NB4 (cell line): ENCODE results near the gene CA14.
"Not testable (repeated sequence)": the region's sequence is repeated elsewhere in the genome, so short reads cannot be mapped to it uniquely, and the experiment has no call there.

Source experiments
- DNase-seq: peaks from one replicate; pipeline ENCODE4 v3.0.0; 2010; ENCODE audit warnings: low read depth
- H3K4me3 ChIP-seq: one replicate; pipeline ENCODE4 v1.5.1; 2011; ENCODE audit warnings: mild to moderate bottlenecking, low read depth, low read length, moderate library complexity
- MYC ChIP-seq: IDR thresholded peaks from 2 replicates; pipeline ENCODE4 v1.6.1; 2011; ENCODE audit warnings: low read depth, low read length
- POLR2A ChIP-seq: IDR thresholded peaks from 2 replicates; pipeline ENCODE4 v1.6.1; 2011; ENCODE audit warnings: mild to moderate bottlenecking; ENCODE audit not compliant: insufficient read length; ENCODE audit errors: extremely low read depth
- TF ChIP-seq, protein P1 (sequence below): IDR thresholded peaks from one replicate; pipeline ENCODE4 v1.5.1; 2012; ENCODE audit warnings: low read depth, low read length
- TF ChIP-seq, protein P2 (sequence below): IDR thresholded peaks from 2 replicates; pipeline ENCODE4 v1.6.1; 2011; ENCODE audit warnings: low read depth, low read length

CA14 gene

DNA sequence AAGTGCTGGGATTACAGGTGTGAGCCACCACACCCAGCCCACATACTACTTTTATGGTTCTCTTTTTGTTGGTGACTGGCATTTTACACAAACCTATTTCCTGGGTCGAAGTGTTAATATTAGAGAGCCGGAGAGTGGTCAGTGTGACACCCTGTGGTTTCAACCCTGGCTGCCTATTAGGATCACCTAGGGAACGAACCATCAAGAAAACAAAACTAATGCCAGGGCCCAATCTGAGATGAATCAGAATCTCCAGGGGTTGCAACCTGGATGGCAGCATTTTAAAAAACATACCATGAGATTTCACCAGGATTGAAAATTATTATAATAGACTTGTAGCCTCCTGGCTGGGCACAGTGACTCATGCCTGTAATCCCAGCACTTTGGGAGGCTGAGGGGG, 42.1 kb downstream of the CA14 start:
- no peak for DNase-seq
- TF ChIP-seq MYC (no peak), POLR2A (no peak)
- TF ChIP-seq, protein P1, sequence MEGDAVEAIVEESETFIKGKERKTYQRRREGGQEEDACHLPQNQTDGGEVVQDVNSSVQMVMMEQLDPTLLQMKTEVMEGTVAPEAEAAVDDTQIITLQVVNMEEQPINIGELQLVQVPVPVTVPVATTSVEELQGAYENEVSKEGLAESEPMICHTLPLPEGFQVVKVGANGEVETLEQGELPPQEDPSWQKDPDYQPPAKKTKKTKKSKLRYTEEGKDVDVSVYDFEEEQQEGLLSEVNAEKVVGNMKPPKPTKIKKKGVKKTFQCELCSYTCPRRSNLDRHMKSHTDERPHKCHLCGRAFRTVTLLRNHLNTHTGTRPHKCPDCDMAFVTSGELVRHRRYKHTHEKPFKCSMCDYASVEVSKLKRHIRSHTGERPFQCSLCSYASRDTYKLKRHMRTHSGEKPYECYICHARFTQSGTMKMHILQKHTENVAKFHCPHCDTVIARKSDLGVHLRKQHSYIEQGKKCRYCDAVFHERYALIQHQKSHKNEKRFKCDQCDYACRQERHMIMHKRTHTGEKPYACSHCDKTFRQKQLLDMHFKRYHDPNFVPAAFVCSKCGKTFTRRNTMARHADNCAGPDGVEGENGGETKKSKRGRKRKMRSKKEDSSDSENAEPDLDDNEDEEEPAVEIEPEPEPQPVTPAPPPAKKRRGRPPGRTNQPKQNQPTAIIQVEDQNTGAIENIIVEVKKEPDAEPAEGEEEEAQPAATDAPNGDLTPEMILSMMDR, result no peak
- TF ChIP-seq, protein P2, sequence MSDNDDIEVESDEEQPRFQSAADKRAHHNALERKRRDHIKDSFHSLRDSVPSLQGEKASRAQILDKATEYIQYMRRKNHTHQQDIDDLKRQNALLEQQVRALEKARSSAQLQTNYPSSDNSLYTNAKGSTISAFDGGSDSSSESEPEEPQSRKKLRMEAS, result no peak
- no peak overlapping the region for H3K4me3 ChIP-seq

DNA sequence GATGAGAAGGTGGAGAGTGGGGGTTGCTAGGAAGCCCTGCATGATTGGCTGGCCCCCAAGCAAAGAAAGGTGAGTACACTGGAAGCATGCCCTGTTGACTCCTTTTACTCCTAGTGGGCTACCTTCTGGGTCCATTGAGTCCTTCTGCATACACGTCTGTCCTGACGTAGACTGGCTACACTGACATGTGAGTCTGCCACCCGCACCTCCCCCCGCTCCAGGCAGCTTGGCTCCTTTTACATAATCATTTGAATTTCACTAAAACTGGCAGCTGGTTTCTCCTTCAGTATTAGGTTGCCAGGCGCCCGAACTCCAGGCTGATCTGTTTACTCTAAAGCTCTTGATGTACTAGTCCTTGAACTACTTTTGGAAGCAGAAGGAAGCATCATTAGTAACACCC, 44.8 kb downstream of the CA14 start:
- TF ChIP-seq, protein P1, result no peak
- TF ChIP-seq, protein P2, result no peak
- no peak for TF ChIP-seq MYC
- TF ChIP-seq POLR2A, result no peak
- H3K4me3 ChIP-seq, result no peak overlapping the region
- DNase-seq, result no peak

DNA sequence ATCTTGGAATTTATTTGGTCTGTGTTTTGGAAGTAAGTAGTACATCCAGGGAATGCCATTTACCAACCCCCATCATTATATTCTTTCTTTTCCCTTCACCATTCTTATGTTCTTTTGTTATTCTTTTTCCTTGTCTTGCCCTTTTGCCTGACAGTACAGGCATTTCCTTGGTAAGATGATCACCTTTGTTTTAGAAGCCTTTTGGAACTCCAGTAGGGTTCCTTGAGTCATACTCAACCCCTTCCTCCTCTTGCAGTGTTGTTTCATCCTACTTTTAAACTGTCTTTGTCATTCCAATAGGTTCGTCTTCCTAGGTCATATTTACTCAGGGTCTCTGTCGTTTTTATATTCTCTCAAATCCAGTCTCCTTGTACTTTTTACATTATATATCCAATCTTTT, 45.3 kb downstream of the CA14 start:
- no peak for TF ChIP-seq POLR2A
- TF ChIP-seq, protein P2, result no peak
- TF ChIP-seq, protein P1, result no peak
- no peak for TF ChIP-seq MYC
- no peak overlapping the region for H3K4me3 ChIP-seq
- no peak for DNase-seq

DNA sequence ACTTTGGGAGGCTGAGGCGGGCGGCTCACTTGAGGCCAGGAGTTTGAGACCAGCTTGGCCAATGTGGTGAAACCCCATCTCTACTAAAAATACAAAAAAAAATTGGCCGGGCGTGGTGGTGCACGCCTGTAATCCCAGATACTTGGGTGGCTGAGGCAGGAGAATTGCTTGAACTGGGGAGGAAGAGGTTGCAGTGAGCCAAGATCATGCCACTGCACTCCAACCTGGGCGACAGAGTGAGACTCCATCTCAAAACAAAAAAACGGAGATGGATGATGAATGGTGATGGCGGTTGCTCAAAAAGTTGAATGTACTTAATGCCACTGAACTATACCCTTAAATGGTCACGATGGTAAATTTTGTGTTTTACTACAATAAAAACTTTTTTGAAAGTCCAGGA, 51.0 kb downstream of the CA14 start:
- not testable (repeated sequence) for DNase-seq, H3K4me3 ChIP-seq

DNA sequence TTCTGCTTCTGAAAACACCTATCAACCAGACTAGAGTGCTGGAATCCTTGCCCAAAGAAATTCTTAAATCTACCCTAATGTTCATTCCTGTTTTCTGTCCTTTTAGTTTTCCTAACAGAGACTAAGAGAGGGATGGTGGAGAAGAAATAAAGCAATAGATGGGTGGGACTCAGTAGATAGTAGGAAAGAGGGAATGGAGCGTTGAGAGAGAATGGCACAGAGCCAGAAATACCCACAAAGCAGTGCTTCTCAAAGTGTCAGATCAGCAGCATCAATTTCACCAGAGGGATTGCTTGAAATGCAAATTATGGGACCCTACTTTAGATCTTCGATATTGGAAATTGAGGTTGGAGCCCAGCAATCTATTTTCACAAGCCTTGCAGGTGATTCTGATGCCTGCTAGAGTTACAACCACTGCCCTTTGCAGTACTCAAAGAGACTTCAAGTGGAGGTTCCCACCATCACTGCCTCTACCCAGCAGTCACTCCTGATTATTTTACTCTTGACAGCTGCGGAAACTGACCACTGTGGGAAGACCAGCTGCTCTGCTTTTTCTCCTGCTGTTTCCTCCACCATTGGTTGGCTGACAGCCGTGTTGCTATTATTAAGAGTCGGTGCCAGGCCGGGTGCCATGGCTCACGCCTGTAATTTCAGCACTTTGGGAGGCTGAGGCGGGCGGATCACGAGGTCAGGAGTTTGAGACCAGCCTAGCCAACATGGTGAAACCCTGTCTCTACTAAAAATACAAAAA, 52.4 kb downstream of the CA14 start:
- TF ChIP-seq, protein P1, result no peak
- TF ChIP-seq MYC (no peak), POLR2A (no peak)
- TF ChIP-seq, protein P2, result no peak
- H3K4me3 ChIP-seq, result no peak overlapping the region
- DNase-seq, result no peak

DNA sequence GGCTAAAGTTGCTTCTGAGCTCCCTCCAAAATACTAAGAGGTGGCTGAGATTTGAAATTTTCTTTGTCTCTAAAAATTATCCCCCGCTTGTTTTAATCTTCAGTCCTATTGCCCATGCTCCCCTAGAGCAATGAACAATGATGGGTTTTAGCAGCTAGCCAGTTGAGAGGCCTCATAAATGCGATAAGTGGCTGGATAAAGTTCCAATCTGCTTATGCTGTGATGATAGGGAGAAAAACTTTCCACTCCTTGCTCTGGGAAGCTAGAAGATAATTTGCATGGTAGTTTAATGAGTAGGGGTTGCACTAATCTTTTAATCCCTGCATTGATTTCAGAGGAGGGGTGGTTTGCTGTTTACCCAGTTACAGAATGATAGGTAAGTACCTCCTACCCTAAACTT, 54.2 kb downstream of the CA14 start:
- TF ChIP-seq, protein P2, result no peak
- TF ChIP-seq, protein P1, result no peak
- TF ChIP-seq MYC (no peak), POLR2A (no peak)
- no peak for DNase-seq
- H3K4me3 ChIP-seq, result no peak overlapping the region
